Measurements from ENCODE around the gene XRCC1. TPM values are rescaled to one million over a fixed set of nuclear protein-coding genes. Genes with fewer than 3 reads are reported as not detected.

XRCC1 gene
- total and polyA plus RNA-seq, 9 of the 15 experiments (the other 6 are each of a cell fraction or from before 2014, with no cell fraction given) = 1.5 to 36.9 (median 24.9) TPM

GRCh38 chr19:43619262-43620060 is 44.1 kb upstream of the XRCC1 start, which contains the start of gene ZNF428 (continued):
- TF ChIP-seq, protein P1, sequence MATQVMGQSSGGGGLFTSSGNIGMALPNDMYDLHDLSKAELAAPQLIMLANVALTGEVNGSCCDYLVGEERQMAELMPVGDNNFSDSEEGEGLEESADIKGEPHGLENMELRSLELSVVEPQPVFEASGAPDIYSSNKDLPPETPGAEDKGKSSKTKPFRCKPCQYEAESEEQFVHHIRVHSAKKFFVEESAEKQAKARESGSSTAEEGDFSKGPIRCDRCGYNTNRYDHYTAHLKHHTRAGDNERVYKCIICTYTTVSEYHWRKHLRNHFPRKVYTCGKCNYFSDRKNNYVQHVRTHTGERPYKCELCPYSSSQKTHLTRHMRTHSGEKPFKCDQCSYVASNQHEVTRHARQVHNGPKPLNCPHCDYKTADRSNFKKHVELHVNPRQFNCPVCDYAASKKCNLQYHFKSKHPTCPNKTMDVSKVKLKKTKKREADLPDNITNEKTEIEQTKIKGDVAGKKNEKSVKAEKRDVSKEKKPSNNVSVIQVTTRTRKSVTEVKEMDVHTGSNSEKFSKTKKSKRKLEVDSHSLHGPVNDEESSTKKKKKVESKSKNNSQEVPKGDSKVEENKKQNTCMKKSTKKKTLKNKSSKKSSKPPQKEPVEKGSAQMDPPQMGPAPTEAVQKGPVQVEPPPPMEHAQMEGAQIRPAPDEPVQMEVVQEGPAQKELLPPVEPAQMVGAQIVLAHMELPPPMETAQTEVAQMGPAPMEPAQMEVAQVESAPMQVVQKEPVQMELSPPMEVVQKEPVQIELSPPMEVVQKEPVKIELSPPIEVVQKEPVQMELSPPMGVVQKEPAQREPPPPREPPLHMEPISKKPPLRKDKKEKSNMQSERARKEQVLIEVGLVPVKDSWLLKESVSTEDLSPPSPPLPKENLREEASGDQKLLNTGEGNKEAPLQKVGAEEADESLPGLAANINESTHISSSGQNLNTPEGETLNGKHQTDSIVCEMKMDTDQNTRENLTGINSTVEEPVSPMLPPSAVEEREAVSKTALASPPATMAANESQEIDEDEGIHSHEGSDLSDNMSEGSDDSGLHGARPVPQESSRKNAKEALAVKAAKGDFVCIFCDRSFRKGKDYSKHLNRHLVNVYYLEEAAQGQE (IDR thresholded peaks at IDR 0.05; ENCODE audit: borderline replicate concordance) = peak; percentile 95
- TF ChIP-seq, protein P1 (CRISPR knock-in tag; IDR thresholded peaks at IDR 0.05; ENCODE audit: low read depth) = 0 out of 2 replicates have a peak, but pooled peaks have one; percentile 75
- TF ChIP-seq ZNF592 (IDR thresholded peaks at IDR 0.05) = peak; percentile 96
- TF ChIP-seq TAF7 (tag; IDR thresholded peaks at IDR 0.05) = peak; percentile 56; the same call in 1 of the 2 replicates
- TF ChIP-seq SRSF3 (IDR thresholded peaks at IDR 0.05; ENCODE audit: insufficient read depth, low read length) = no peak
- no peak for TF ChIP-seq ZNF551 (CRISPR knock-in tag; IDR thresholded peaks at IDR 0.05)
- TF ChIP-seq BRD9 (IDR thresholded peaks at IDR 0.05; ENCODE audit: low read depth, partially characterized antibody) = no peak
- no peak for TF ChIP-seq SIN3A (IDR thresholded peaks at IDR 0.05; ENCODE audit: borderline replicate concordance in 2 of 2, control insufficient read depth in 1 of 2, low read depth in 2 of 2, low read length in 2 of 2)
- TF ChIP-seq NR4A1 (CRISPR knock-in tag; IDR thresholded peaks at IDR 0.05) = no peak
- TF ChIP-seq NR4A1 (tag; IDR thresholded peaks at IDR 0.05) = peak; percentile 38; the same call in 1 of the 2 replicates
- TF ChIP-seq SETDB1 (IDR thresholded peaks at IDR 0.05; ENCODE audit: low read length) = no peak
- TF ChIP-seq MAZ (CRISPR knock-in tag; conservative IDR thresholded peaks at IDR 0.05 in 1 of 2, IDR thresholded peaks at IDR 0.05 in 1 of 2) = peak; percentile 77 to 81
- TF ChIP-seq, protein P2, sequence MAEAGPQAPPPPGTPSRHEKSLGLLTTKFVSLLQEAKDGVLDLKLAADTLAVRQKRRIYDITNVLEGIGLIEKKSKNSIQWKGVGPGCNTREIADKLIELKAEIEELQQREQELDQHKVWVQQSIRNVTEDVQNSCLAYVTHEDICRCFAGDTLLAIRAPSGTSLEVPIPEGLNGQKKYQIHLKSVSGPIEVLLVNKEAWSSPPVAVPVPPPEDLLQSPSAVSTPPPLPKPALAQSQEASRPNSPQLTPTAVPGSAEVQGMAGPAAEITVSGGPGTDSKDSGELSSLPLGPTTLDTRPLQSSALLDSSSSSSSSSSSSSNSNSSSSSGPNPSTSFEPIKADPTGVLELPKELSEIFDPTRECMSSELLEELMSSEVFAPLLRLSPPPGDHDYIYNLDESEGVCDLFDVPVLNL (CRISPR knock-in tag; IDR thresholded peaks at IDR 0.05; ENCODE audit: low read depth) = 0 out of 2 replicates have a peak, but pooled peaks have one; percentile 7
